GM19397 (cell line): Measurements from ENCODE around the gene BTBD1.

Source experiments
- ATAC-seq: cut with Tn5 transposase; IDR thresholded peaks from one replicate; pipeline ENCODE4 v1.9.1; 2021; ENCODE audit warnings: mild to moderate bottlenecking, moderate library complexity; ENCODE audit not compliant: unreplicated experiment

BTBD1 gene

DNA sequence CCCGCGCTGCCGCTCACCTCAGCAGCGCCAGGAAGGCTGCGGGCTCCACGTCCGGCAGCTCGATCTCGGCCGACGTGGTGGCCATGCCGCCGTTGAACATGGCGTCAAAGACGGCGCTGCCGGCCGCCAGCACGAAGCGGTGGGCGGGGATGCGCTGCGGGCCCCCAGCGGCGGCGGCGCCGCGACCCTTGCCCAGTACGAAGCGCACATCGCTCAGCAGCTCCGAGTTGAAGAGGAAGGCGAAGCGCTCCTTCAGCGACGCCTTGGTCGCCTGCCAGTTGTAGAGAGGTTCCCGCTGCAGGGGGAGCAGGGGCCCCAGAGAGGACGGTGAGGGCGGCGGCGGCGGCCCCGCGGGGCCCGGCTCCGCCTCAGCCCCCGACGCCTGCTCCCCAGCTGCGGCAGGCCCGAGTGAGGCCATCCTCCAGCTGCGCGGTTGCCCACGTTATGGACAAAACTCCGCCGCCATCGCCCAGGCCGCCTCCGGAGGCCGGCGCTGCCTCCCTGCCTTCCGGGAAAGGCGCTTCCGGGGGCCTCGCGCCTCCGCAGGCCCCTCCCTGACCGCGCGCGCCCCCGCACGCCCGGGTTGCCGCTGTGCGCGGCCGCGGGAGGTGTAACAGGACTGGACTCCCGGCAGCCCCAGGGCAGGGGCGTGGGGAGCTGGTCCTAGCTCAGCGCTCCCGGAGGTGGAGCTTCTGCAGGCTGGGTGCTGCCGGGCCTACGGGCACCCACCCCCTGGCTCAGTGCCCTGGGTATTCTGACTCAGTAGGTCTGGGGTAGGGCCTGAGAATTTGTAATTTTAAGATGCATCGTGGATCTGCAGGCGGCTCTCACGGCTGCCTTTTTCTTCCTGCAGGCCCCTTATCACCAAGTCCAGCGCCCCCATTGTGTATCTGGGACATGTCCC lies at the start of gene BTBD1:
BTBD1 (minus strand) TSS at position 519 of the 904 bp plus-strand sequence; CDS start at position 418, 101 bp downstream.
- peak; percentile 90 for ATAC-seq

GRCh38 chr15:83115831-83116565 lies 48.9 kb upstream of the BTBD1 start:
- no peak for ATAC-seq

DNA sequence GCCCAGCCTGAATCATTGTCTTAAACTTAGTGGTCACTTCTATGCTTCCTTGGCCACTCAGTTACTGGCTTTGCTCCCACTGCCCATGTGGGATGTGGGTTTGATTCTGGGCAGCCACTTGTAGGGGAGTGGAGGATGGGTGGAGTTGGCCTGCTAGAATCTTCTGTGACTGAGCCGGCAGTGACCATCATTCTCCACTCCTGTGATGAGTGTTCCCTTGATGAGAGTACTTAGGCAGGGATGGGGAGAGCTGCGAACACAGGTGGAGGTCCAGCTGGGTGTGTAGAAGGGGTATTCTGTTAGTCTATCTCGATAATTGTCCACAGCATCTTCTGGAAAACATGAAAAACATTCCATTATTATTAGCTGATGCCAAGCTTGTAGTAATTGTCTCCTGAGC lies 48.4 kb upstream of the BTBD1 start:
- no peak for ATAC-seq

DNA sequence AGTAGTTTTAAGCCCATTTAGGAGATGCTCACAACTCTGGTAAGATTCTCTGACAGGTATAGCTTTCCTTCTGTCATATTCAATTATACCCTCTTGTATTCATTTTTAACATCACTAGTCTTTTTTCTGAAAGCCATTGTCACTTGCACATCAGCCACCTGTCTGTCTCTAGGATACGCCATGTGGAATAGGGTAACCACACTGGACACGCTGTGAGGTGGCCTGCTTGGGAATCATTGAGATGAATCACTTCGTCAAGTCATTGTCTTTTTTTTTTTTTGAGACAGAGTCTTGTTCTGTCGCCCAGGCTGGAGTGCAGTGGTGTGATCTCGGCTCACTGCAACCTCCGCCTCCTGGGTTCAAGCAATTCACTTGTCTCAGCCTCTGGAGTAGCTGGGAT lies 47.8 kb upstream of the BTBD1 start:
- no peak for ATAC-seq

DNA sequence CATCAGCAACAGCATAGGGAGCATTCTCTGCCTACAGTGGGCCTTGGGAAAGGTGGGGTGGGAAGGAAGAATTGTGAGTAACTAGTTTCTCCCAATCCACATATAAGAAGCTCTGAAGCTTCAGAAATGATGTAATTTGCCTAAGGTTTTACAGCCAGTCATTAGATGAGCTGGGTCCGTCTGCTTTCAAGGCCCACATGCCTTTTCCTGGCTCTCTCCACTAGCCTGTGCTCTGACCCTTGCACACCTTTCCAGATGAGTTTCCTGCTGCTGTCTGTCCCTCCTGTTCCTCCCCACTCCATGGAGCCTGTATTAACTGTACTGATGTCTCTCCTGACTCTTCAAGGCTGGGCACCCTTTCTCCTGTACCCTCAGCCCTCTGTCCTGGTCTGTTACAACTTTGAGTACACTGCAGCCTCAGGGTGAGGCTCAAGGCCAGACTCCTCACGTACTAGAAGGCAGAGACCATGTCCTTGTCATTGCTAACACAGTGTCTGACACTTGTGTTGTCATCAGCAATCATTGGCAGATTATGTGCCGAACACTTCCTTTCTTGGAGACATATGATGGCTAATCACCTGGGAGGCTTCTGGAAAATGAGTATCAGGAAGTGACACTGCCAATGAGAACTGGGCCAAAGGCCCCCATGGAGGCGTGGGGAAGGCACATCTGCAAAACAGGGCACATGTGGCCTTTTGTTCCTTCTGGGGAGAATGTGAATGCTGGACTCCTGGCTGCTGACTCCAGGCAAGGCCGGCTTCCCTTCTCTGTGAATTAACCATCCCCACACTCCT lies 47.0 kb upstream of the BTBD1 start:
- no peak for ATAC-seq

GRCh38 chr15:83112956-83113299 lies 45.9 kb upstream of the BTBD1 start:
- ATAC-seq, result no peak

DNA sequence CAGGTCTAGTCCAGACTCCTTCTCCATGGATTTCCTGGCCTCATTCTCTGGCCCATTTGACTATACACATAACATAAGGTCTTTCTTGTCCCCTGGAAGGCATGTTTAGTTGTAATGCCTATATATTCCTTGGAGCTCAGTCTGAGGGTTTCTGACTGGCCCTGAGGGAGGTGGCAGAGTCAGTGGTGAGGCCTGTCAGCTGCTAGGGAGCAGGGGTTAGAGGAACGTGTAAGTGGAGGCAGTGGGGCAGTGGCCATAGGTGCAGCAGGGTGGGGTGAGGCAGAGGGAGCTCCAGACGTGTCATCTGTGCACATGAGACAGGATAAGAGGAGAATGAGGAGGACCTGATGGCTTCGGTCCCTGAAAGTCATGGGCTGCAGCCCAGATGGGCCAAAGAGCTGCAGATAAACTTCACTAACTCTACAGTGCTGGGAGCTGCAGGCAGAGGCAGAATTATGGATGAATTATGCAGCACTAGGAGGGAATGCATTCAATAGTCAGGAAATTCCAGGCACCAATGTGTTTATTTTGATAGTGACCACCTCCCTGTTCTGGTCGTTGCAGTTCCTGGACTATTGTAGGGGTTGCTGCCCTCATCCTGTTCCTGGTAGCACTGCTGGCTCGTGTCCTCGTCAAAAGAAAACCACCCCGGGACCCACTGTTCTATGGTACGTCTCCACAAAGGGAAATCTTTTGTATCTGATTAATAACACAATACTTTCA lies 45.3 kb upstream of the BTBD1 start:
- no peak for ATAC-seq

DNA sequence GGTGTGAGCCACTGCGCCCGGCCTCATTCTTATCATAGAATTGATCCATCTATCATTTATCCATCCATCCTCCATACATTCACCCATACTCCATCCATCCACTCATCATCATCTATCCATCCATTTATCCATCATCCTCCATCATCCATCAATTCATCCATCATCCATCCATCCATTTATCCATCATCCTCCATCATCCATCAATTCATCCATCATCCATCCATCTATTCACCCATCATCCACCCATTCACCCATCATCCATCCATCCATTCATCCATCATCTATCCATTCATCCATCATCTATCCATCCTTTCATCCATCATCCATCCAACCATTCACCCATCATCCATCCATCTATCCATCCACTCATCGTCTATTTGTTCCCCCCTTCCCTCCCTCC lies 44.1 kb upstream of the BTBD1 start:
- ATAC-seq, result no peak

GRCh38 chr15:83110381-83110780 lies 43.3 kb upstream of the BTBD1 start:
- ATAC-seq, result no peak

- ATAC-seq, result no peak
These were observed 42.5 kb upstream of the BTBD1 start for GRCh38 chr15:83109532-83109931.

- peak; percentile 52 for ATAC-seq
These were observed 41.5 kb upstream of the BTBD1 start for GRCh38 chr15:83108266-83109219.

DNA sequence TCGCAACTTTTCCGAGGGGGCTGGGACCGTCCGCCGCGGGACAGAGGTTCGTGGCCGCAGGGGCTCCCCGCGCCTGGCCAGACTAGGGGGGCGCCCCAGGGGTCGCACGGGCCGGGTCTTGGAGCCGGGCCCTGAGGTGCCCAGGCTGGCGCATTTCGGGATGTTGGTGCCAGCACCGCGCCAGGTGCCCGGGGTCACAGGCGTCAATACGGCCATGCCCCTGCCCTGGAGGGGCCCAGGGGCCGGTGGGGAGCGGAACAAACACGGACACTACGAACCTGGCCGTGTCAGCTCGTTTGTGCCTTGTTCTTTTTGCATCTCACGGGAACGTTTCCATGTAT lies 40.8 kb upstream of the BTBD1 start:
- ATAC-seq, result peak; percentile 16

GRCh38 chr15:83106994-83107840 lies 40.2 kb upstream of the BTBD1 start, which contains the start of gene TM6SF1:
TSS of gene TM6SF1 (plus strand) at chr15:83107645. CDS start at chr15:83107681, 36 bp downstream.
- ATAC-seq, result peak; percentile 38

DNA sequence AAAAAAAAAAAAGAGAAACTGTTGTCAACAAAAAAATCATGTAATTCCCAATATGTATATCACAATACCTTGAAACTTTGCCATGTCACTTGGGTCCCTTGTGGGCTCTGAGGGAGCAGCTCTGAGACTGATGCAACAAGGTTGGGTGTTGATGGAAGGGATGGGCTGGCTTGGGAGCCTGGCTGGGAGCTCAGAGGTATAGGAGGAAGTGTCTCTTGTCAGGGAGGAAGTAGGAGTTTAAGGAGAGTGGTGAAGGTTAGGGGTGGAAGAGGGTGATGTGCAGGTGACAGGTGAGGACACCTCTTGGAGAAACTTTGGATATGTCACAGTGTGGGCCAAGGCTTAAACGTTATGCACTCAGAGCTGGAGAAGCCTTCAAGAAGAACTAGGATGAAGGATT lies 38.4 kb upstream of the BTBD1 start:
- ATAC-seq, result no peak

DNA sequence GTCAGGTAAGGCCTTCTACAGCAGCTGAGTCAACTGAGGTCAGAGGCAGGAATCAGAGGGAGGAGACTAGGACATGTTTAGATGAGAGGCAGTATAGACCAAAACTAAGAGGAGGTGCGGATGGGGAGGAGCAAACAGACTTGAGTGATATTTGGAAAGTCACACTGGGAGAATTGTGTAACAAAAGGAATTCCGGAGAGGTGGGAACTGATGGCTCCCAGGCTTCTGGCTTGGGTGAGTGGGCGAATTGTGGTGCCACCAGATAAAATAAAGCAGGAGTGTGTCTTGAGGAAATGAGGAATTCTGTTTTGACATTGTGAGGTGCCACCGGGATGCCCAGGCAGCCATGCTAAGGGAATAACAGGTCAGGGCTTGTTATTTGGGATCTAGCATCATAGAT lies 37.1 kb upstream of the BTBD1 start:
- ATAC-seq, result no peak

DNA sequence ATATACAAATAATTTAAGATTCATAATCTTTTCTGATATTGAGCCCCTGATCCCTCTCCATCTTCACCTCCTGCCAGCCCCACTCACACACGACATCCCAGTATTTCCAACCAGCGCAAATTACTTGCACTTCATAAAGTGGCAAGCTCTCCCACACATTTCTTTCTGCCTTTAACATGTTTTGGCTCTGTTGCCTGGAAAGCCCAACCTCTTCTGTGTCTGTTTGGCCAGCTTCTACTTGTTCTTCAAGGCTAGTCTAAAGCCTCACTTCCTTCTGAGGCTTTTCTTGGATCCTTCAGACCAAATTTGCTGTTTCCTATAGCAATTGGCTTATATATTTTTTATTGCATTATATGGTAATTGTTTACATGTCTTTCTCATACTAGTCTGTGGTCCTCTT lies 35.3 kb upstream of the BTBD1 start:
- ATAC-seq, result no peak

- no peak for ATAC-seq
These were observed 33.1 kb upstream of the BTBD1 start for GRCh38 chr15:83100097-83100646.

DNA sequence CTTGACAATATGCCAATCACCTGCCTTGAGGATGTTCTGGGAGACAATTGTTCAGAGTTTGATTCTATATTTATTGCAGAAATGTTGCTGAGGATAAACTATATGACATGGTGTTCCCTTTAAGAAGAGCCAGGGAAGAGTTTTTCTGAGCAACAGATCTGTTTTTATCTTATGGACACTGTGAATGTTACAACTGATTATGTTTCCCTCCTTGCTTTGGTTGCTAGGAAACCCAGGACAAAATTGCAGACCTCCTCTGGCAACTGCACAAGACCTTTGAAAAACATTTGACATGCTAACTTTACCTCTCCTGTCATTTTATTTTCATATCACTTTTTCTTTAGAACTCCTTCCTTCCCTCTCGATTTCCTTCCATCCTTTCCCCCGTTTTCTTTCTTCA lies 32.2 kb upstream of the BTBD1 start:
- ATAC-seq, result no peak
